Naive B cell (primary cell): Measurements from ENCODE around the gene FBH1. TPM values are rescaled to one million over a fixed set of nuclear protein-coding genes. Genes with fewer than 3 reads are reported as not detected.
A peak's percentile ranks its signal among the peaks of the same experiment; 100 is the strongest.
"Not testable (repeated sequence)": the region's sequence is repeated elsewhere in the genome, so short reads cannot be mapped to it uniquely, and the experiment has no call there.

Experiments used
- ATAC-seq, 2 donors: fragments of 150-1000 bp; cut with Tn5 transposase; 2 replicates each; pipeline ENCODE4 v1.10.0; 2021; ENCODE audit warnings: low read depth in 2 of 2, mild to moderate bottlenecking in 2 of 2, moderate library complexity in 2 of 2
- DNase-seq: peaks from one replicate; pipeline ENCODE4 v3.0.0; 2022
- H3K27ac Mint-ChIP-seq, 6 donors: one replicate each; pipeline ENCODE4 v1.8.0; 2020 to 2022; ENCODE audit warnings: mild to moderate bottlenecking in 6 of 6, mixed read lengths in 6 of 6, moderate library complexity in 5 of 6, inconsistent platforms in 2 of 6
- H3K27me3 Mint-ChIP-seq, 3 donors: one replicate each; pipeline ENCODE4 v1.8.0; 2021 to 2022; ENCODE audit warnings: mixed read lengths in 3 of 3, mild to moderate bottlenecking in 1 of 3
- H3K36me3 Mint-ChIP-seq, 2 donors: one replicate each; pipeline ENCODE4 v1.8.0; 2020 to 2022; ENCODE audit warnings: mixed read lengths in 2 of 2, inconsistent platforms in 1 of 2, mild to moderate bottlenecking in 1 of 2
- H3K4me1 Mint-ChIP-seq, 3 donors: one replicate each; pipeline ENCODE4 v1.8.0; 2020 to 2022; ENCODE audit warnings: mixed read lengths in 3 of 3, inconsistent platforms in 1 of 3, mild to moderate bottlenecking in 1 of 3, moderate library complexity in 1 of 3
- H3K4me3 Mint-ChIP-seq, 8 donors: one replicate each; pipeline ENCODE4 v1.8.0; 2020 to 2022; ENCODE audit warnings: mild to moderate bottlenecking in 8 of 8, mixed read lengths in 8 of 8, moderate library complexity in 8 of 8, inconsistent platforms in 2 of 8
- H3K9me3 Mint-ChIP-seq, 7 donors: one replicate each; pipeline ENCODE4 v1.8.0; 2020 to 2022; ENCODE audit warnings: mixed read lengths in 7 of 7, mild to moderate bottlenecking in 5 of 7, inconsistent platforms in 2 of 7, moderate library complexity in 1 of 7
- polyA plus RNA-seq, 6 donors: library from polyadenylated mRNA; unstranded; fragments of 300-500 nt; fragmentation: Illumina TruSeq; gene quantifications; one replicate each; pipeline ENCODE4 v1.2.3, GENCODE V29; 2021; ENCODE audit warnings: low read depth in 6 of 6

The FBH1 gene
- polyA plus RNA-seq, 6 donors from 2014 or later, result 93.4 to 123 (median 95.2) TPM

DNA sequence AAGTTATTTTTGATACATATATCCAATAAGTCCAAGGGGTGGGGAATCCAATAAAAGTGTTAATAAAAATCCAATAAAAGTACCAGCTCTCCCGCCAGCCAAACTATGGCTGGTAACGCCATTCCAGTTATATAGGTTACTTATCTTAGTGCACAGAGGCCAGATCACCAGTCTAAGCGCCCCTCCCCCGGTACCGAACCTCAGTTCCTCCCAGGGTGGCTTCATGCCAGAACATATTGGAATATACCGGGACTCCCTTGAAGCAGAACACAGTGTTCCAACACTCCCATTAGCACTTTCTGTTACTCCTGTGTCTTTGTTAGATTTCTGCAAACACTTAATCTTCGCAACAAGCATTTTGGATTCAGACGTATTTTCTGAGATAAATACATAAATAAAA, 7.5 kb downstream of the FBH1 start:
- Mint-ChIP-seq H3K27me3 (no peaks in the 10 kb centered on the region), H3K27ac (peak overlapping the region; percentile 7 to 95 (median 75)), H3K36me3 (peaks cover 4 to 7% of the 10 kb centered on the region in 2 donors), H3K4me1 (peaks cover 38 to 58% (median 53%) of the 10 kb centered on the region in 3 donors), H3K9me3 (no peaks in the 10 kb centered on the region), H3K4me3 (peak overlapping the region in 5 of 8 donors; percentile 3 to 54 (median 29))
- DNase-seq (no peak), ATAC-seq (no peak)

DNA sequence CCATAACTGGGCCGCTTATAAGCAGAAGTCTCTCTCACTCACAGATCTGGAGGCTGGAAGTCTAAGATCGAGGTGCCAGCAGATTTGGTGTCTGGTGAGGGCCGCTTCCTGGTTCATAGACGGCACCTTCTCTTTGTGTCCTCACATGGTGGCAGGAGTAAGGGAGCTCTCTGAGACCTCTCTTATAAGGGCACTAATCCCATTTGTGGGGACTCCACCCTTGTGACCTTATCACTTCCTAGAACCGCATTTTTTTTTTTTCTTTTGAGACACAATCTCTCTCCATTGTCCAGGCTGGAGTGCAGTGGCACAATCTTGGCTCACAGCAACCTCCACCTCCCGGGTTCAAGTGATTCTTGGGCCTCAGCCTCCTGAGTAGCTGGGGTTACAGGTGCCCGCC, 8.1 kb downstream of the FBH1 start:
- H3K27ac Mint-ChIP-seq, result peak overlapping the region in 3 of 6 donors; percentile 67 to 89 (median 80)
- no peak for DNase-seq

DNA sequence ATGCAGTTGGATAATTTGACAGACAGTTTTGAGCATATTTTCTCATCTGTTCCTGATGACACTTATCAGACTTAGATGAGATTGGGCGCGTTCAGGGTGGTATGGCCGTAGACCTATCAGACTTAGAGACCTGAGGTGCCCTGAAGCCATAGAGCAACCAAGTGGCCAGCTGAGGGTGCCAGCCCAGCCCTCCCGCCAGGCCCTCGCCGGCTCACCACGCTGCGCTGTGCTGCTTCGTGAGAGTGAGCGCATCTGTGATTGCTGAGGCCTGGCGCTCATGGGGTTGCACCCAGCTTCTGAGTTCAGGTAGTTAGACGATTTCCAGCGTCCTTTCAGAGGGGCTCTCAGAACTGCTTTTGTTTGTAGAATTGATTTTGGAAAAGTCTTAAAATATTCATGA, 10.2 kb downstream of the FBH1 start:
- Mint-ChIP-seq H3K36me3 (no peaks in the 10 kb centered on the region), H3K4me1 (peaks cover 31 to 46% (median 46%) of the 10 kb centered on the region in 3 donors), H3K9me3 (no peaks in the 10 kb centered on the region), H3K27me3 (no peaks in the 10 kb centered on the region), H3K27ac (no peak overlapping the region), H3K4me3 (no peak overlapping the region)
- DNase-seq, result no peak
- no peak for ATAC-seq

More for the DNA sequence above, 8.1 kb downstream of the FBH1 start:
- no peak for ATAC-seq
- H3K9me3 Mint-ChIP-seq, result no peaks in the 10 kb centered on the region
- peaks cover 0 to 7% of the 10 kb centered on the region in 2 donors for H3K36me3 Mint-ChIP-seq
- H3K4me3 Mint-ChIP-seq, result peak overlapping the region in 1 of 8 donors; percentile 11
- no peaks in the 10 kb centered on the region for H3K27me3 Mint-ChIP-seq
- H3K4me1 Mint-ChIP-seq, result peaks cover 34 to 54% (median 51%) of the 10 kb centered on the region in 3 donors

DNA sequence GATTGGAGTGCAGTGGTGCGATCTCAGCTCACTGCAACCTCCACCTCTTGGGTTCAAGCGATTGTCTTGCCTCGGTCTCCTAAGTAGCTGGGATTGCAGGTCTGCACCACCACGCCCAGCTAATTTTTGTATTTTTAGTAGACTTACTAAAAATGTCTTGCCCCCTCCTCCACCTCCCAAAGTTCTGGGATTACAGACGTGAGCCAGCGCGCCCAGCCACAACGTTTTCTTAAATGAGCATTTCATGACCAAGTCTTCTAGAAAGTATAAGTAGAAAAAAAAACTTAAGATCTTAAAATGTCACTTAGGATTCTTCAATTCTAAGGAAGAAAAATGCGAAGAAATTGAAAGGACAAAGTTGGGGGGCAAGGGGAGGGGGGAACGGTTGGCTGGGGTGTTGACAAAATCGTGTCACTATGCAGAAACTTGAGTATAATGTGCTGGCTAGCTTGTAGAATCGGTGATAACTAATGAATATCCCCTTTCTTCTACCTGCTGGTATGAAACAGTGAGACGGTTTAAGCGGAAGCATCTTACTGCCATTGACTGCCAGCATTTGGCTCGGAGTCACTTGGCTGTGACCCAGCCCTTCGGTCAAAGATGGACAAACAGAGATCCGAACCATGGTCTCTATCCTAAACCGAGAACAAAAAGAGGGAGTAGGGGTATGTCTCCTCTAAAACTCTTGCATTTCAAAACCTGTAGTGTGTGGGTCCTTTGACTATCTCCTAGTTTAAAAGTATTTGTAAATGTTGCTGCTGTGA, 12.7 kb downstream of the FBH1 start:
- peaks cover 15 to 33% (median 28%) of the 10 kb centered on the region in 3 donors for H3K4me1 Mint-ChIP-seq
- no peaks in the 10 kb centered on the region for H3K27me3 Mint-ChIP-seq
- ATAC-seq (no peak), DNase-seq (no peak)
- H3K36me3 Mint-ChIP-seq, result peaks cover 7 to 9% of the 10 kb centered on the region in 2 donors
- no peak overlapping the region for H3K4me3 Mint-ChIP-seq
- peak overlapping the region in 1 of 6 donors; percentile 6 for H3K27ac Mint-ChIP-seq
- H3K9me3 Mint-ChIP-seq, result no peaks in the 10 kb centered on the region

DNA sequence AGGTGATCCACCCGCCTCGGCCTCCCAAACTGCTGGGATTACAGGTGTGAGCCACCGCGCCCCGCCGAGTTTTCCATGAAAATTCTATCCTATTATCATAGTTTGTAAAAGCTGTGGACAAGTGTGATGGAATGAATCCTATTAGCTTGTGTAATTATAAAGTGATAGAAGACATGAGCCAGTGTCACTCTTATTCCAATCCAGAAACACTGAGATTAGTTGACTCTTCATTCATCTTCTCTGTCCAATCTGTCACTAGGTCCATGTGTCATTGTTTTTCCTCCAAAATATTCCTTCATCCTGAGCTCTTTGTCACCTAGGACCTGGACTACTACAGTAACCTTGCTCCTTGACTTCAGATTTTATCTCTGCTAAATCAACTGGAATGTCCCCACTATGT, 13.5 kb downstream of the FBH1 start:
- no peaks in the 10 kb centered on the region for H3K27me3 Mint-ChIP-seq
- DNase-seq (no peak), ATAC-seq (no peak)
- H3K9me3 Mint-ChIP-seq, result peaks cover 0 to 2% (median 0%) of the 10 kb centered on the region in 7 donors
- no peak overlapping the region for H3K4me3 Mint-ChIP-seq
- peaks cover 8 to 10% of the 10 kb centered on the region in 2 donors for H3K36me3 Mint-ChIP-seq
- H3K4me1 Mint-ChIP-seq, result peaks cover 15 to 32% (median 30%) of the 10 kb centered on the region in 3 donors
- H3K27ac Mint-ChIP-seq, result peak overlapping the region in 1 of 6 donors; percentile 54

DNA sequence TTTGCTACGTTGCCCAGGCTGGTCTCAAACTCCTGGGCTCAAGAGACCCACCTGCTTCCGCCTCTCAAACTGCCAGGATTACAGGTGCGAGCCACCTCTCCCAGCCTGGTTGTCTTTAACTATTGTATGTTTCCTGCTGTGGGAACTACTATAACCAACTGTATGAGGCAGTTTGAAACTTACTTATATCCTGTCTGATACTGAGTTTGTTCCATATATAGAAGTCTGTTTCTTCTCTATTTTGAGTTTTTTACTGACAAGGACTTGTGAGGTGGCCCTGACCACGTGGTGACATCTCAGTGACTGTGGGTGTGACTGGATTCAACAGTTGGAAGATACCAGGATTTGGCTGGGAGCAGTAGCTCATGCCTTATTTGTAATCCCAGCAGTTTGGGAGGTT, 14.2 kb downstream of the FBH1 start:
- Mint-ChIP-seq H3K9me3 (peaks cover 0 to 2% (median 0%) of the 10 kb centered on the region in 7 donors), H3K27ac (peak overlapping the region in 3 of 6 donors; percentile 83 to 90 (median 89)), H3K4me3 (peak overlapping the region in 3 of 8 donors; percentile 20 to 45 (median 21)), H3K4me1 (peaks cover 15 to 29% (median 28%) of the 10 kb centered on the region in 3 donors), H3K27me3 (no peaks in the 10 kb centered on the region), H3K36me3 (peaks cover 14 to 16% of the 10 kb centered on the region in 2 donors)
- no peak for DNase-seq
- no peak for ATAC-seq

DNA sequence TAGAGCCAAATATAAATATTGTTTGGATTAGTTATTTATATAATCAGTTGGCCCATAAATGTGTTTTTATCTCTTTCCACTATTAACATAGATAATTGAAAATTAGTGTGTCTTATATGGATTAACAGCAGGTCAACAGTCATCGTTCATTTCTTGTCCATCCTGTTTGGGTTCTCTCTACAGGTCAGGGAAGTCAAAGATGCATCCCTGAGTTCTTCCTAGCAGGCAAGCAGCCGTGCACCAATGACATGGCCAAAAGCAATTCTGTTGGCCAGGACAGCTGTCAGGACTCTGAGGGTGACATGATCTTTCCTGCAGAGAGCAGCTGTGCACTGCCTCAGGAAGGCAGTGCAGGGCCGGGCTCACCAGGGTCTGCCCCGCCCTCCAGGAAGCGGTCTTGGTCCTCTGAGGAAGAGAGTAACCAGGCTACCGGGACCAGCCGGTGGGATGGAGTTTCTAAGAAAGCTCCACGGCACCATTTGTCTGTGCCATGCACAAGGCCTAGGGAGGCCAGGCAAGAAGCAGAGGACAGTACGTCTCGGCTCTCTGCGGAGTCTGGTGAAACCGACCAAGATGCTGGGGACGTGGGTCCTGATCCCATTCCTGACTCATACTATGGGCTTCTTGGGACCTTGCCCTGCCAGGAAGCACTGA, 15.9 kb downstream of the FBH1 start:
- peaks cover 15 to 25% (median 19%) of the 10 kb centered on the region in 3 donors for H3K4me1 Mint-ChIP-seq
- H3K27ac Mint-ChIP-seq, result peak overlapping the region in 2 of 6 donors; percentile 12 to 26
- H3K9me3 Mint-ChIP-seq, result peaks cover 0 to 2% (median 0%) of the 10 kb centered on the region in 7 donors
- ATAC-seq (no peak), DNase-seq (no peak)
- H3K36me3 Mint-ChIP-seq, result peaks cover 16% of the 10 kb centered on the region in 2 donors
- peak overlapping the region in 1 of 8 donors; percentile 57 for H3K4me3 Mint-ChIP-seq
- H3K27me3 Mint-ChIP-seq, result no peaks in the 10 kb centered on the region

DNA sequence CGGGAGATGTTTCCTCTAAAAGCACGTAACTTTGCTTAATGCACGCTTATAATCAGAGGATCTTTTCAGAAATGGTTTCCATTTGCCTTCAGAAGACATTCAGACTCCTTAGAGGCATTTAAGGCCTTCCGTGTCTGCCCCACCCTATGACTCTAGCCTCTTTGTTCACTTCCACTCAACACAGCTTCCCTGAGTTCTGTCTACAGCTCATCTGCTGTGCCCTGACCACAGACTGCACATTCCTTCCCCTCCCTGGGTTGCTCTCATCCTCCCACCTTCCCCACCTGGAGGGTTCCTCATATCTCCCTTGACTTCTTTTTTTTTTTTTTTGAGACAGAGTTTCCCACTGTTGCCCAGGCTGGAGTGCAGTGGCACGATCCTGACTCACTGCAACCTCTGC, 16.6 kb downstream of the FBH1 start:
- H3K27ac Mint-ChIP-seq, result peak overlapping the region in 1 of 6 donors; percentile 84
- no peaks in the 10 kb centered on the region for H3K27me3 Mint-ChIP-seq
- H3K9me3 Mint-ChIP-seq, result peaks cover 0 to 2% (median 0%) of the 10 kb centered on the region in 7 donors
- H3K4me3 Mint-ChIP-seq, result no peak overlapping the region
- DNase-seq (no peak), ATAC-seq (no peak)
- peaks cover 18 to 29% (median 19%) of the 10 kb centered on the region in 3 donors for H3K4me1 Mint-ChIP-seq
- H3K36me3 Mint-ChIP-seq, result peaks cover 20 to 21% of the 10 kb centered on the region in 2 donors

DNA sequence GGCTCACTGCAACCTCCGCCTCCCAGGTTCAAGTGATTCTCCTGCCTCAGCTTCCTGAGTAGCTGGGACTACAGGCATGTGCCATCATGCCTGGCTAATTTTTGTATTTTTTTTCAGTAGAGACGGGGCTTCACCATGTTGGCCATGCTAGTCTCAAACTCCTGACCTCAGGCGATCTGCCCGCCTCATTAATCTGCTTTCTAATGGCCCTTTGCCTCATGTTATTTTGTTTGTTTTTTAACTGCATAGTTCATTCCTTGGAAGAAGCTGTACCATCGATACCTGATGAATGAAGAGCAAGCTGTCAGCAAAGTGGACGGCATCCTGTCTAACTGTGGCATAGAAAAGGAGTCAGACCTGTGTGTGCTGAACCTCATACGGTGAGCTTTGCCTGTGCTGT, 18.6 kb downstream of the FBH1 start:
- DNase-seq, H3K4me3 Mint-ChIP-seq: not testable (repeated sequence)

DNA sequence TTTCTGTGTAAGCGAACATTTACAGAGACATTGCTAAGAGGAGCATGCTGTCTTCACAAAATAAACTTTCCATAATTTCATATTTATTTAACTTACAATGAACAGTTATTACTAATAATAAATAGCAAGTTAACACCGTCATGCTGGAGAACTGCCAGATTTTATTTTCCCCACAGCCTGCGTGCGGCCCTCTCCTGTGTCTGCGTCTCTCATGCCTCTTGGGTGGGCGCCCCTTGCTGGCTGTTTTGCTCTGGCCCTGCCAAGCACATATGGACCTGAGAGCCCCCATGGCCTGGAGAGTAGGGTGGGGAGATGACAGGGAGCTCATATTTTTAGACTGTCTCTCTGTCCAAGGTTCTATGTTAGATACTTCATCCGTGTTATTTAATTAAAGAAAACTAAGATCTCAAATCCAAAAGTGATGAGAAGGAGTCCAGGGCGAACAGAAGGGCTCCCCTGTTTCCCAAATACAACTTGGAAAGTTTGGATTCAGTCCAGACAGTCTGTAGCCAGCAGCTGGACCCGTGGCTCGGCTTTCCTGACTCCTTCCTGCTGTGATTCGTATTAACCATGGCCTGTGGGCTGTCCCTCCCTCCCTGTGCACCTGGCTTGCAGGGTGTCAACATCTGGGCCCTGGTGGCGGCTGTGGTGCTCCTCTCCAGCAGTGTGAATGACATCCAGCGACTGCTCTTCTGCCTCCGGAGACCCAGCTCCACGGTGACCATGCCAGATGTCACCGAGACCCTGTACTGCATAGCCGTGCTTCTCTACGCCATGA, 20.5 kb downstream of the FBH1 start:
- DNase-seq (no peak), ATAC-seq (no peak)
- H3K27ac Mint-ChIP-seq, result no peak overlapping the region
- peaks cover 27 to 42% of the 10 kb centered on the region in 2 donors for H3K36me3 Mint-ChIP-seq
- no peaks in the 10 kb centered on the region for H3K27me3 Mint-ChIP-seq
- H3K4me1 Mint-ChIP-seq, result peaks cover 11 to 17% (median 11%) of the 10 kb centered on the region in 3 donors
- peaks cover 0 to 2% (median 0%) of the 10 kb centered on the region in 7 donors for H3K9me3 Mint-ChIP-seq
- H3K4me3 Mint-ChIP-seq, result no peak overlapping the region

More for the DNA sequence above, 18.6 kb downstream of the FBH1 start:
- Mint-ChIP-seq H3K4me1 (peaks cover 17 to 26% (median 17%) of the 10 kb centered on the region in 3 donors), H3K36me3 (peaks cover 25 to 27% of the 10 kb centered on the region in 2 donors), H3K27ac (peak overlapping the region in 2 of 6 donors; percentile 26 to 51)
- not testable (repeated sequence) for H3K27me3 Mint-ChIP-seq, H3K9me3 Mint-ChIP-seq, ATAC-seq

DNA sequence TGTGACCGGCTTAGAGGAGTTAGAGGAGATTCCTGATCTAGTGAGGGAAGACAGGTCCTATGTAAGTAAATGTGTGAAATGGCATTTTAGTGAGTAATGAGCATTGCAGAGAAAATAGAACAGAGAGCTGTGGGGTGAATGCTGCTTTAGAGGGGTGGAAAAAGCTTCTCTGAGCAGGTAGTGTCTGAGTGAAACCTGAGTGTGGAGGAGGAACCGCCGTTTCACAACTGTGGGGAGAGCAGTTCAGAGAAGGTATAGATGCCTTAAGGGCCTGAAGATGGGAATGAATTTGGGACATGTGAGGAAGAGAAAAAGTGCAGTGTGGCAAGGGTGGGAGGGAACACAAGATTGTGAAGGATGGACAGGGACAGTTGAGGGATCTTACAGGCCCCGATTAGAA, 21.6 kb downstream of the FBH1 start:
- DNase-seq (no peak), ATAC-seq (no peak)
- Mint-ChIP-seq H3K27me3 (no peaks in the 10 kb centered on the region), H3K4me3 (no peak overlapping the region), H3K4me1 (peaks cover 2 to 16% (median 7%) of the 10 kb centered on the region in 3 donors), H3K9me3 (peaks cover 0 to 2% (median 0%) of the 10 kb centered on the region in 7 donors), H3K36me3 (peaks cover 24 to 49% of the 10 kb centered on the region in 2 donors), H3K27ac (peak overlapping the region in 4 of 6 donors; percentile 9 to 92 (median 44))

DNA sequence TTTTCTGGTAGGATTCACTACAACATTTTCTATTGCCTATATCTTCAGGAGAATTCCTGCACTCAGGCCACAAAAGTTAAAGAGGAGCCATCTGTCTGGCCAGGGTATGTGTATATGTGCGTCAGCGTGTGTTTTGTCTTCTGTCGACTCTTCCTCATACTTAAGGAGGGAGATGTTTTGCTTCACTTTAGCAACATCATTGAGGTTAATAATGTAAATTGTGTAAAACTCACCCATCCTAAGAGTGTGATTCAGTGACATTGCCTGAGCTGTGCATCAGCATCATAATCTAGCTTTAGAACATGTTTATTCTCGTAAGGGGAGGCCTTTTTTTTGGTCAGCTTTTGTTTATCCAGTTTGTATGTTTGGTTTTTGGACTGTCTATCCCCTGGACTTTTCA, 23.7 kb downstream of the FBH1 start:
- Mint-ChIP-seq H3K27ac (no peak overlapping the region), H3K27me3 (no peaks in the 10 kb centered on the region), H3K36me3 (peaks cover 18 to 47% of the 10 kb centered on the region in 2 donors)

DNA sequence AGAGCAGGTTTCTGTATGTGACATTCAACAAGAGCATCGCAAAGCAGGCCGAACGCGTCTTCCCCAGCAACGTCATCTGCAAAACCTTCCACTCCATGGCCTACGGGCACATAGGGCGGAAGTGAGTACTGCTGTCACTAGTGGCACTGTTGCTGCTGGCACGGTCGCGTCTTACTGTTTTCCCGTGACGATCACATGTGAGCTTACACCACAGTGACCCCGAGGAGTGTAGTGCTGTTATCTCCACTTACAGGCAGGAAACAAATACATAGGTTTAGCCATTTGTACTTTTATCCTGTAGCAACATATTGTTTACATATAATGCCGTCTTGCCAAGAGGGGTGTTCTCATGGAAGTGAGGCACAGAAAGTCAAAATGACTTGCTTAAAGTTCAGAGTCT, 25.4 kb downstream of the FBH1 start:
- H3K4me3 Mint-ChIP-seq, result no peak overlapping the region
- H3K27ac Mint-ChIP-seq, result peak overlapping the region in 1 of 6 donors; percentile 36
- DNase-seq (no peak), ATAC-seq (no peak)
- H3K27me3 Mint-ChIP-seq, result no peaks in the 10 kb centered on the region
- peaks cover 12 to 46% of the 10 kb centered on the region in 2 donors for H3K36me3 Mint-ChIP-seq
- no peaks in the 10 kb centered on the region for H3K9me3 Mint-ChIP-seq
- peaks cover 0 to 5% (median 5%) of the 10 kb centered on the region in 3 donors for H3K4me1 Mint-ChIP-seq

More for the DNA sequence above, 23.7 kb downstream of the FBH1 start:
- no peak for ATAC-seq
- no peak overlapping the region for H3K4me3 Mint-ChIP-seq
- peaks cover 0 to 5% (median 5%) of the 10 kb centered on the region in 3 donors for H3K4me1 Mint-ChIP-seq
- no peak for DNase-seq
- H3K9me3 Mint-ChIP-seq, result no peaks in the 10 kb centered on the region
